ENCODE measurements around the gene THSD7A. TPM values are rescaled to one million over a fixed set of nuclear protein-coding genes. Genes with fewer than 3 reads are reported as not detected.

THSD7A gene
- polyA plus RNA-seq, 1 donor (not counting 4 experiments of a cell fraction or from before 2014, with no cell fraction given): not detected

GRCh38 chr7:11517853-11518252 is 314.1 kb downstream of the THSD7A start:
- DNase-seq (ENCODE audit: low read depth, low spot score) (no peak), FAIRE-seq (no peak)
- Histone ChIP-seq H3K27me3 (ENCODE audit: control insufficient read depth, extremely low read depth, insufficient read depth, low read length) (no peaks in the 10 kb centered on the region), H3K27ac (ENCODE audit: control insufficient read depth, insufficient read depth, low read length) (no peak overlapping the region), H3K9me1 (ENCODE audit: control insufficient read depth, extremely low read depth, insufficient read depth, low read length) (no peaks in the 10 kb centered on the region), H3K79me2 (ENCODE audit: control insufficient read depth, insufficient read depth, low read length) (no peaks in the 10 kb centered on the region), H3K9ac (ENCODE audit: control insufficient read depth, extremely low read depth, insufficient read depth, low read length) (no peak overlapping the region), H3K9me3 (ENCODE audit: control insufficient read depth, low read depth, low read length) (no peaks in the 10 kb centered on the region), H3K4me1 (ENCODE audit: control insufficient read depth, extremely low read depth, insufficient read depth, low read length) (no peaks in the 10 kb centered on the region), H3K36me3 (ENCODE audit: control insufficient read depth in 2 of 2, extremely low read depth in 1 of 2, insufficient read depth in 2 of 2, low read length in 2 of 2) (no peaks in the 10 kb centered on the region), H3K4me3 (ENCODE audit: control insufficient read depth in 2 of 3, extremely low read depth in 1 of 3, insufficient read depth in 2 of 3, low read depth in 1 of 3, low read length in 3 of 3) (no peak overlapping the region), H2AFZ (ENCODE audit: control insufficient read depth, low read length) (no peak overlapping the region), H3K4me2 (ENCODE audit: control insufficient read depth, extremely low read depth, insufficient read depth, low read depth, low read length) (no peak overlapping the region), H4K20me1 (ENCODE audit: control insufficient read depth, extremely low read depth, insufficient read depth, low read length) (no peaks in the 10 kb centered on the region)
- TF ChIP-seq EZH2 (IDR thresholded peaks at IDR 0.05; ENCODE audit: low read length) (no peak), CTCF (optimal IDR thresholded peaks at IDR 0.05 in 1 of 3, IDR thresholded peaks at IDR 0.05 in 1 of 3, conservative IDR thresholded peaks at IDR 0.05 in 1 of 3; ENCODE audit: extremely low read depth in 1 of 3, insufficient read depth in 2 of 3, low read length in 3 of 3) (no peak)
- dilution Hi-C loops (cut with MboI; ENCODE audit: extremely low pct_ligation_motif_present, low sequenced_read_pairs): no loop called here

DNA sequence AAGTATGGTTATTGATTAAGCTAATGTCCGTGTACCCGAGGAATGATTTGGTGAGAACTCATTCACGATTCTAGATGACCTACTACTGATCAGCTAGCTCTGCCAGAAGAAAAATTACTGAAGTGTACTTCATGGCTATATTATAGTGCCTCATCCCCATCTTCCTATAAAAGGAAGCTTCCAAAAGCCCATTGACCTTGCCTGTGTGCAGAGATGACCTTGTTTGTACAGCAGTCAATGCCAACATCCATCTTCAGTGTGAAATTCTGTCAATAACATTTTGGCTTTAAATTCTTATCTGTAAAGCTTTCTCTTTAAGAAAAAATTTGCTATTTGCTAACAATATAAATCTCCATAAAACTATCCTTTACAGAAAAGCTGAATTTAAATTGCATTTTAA is 315.7 kb downstream of the THSD7A start:
- H3K4me2 ChIP-seq (ENCODE audit: control insufficient read depth, extremely low read depth, insufficient read depth, low read depth, low read length): no peak overlapping the region
- TF ChIP-seq EZH2 (IDR thresholded peaks at IDR 0.05; ENCODE audit: low read length): no peak
- no peak for TF ChIP-seq CTCF (optimal IDR thresholded peaks at IDR 0.05 in 1 of 3, IDR thresholded peaks at IDR 0.05 in 1 of 3, conservative IDR thresholded peaks at IDR 0.05 in 1 of 3; ENCODE audit: extremely low read depth in 1 of 3, insufficient read depth in 2 of 3, low read length in 3 of 3)
- no peaks in the 10 kb centered on the region for H3K4me1 ChIP-seq (ENCODE audit: control insufficient read depth, extremely low read depth, insufficient read depth, low read length)
- FAIRE-seq (no peak), DNase-seq (ENCODE audit: low read depth, low spot score) (no peak)
- no peaks in the 10 kb centered on the region for H3K27me3 ChIP-seq (ENCODE audit: control insufficient read depth, extremely low read depth, insufficient read depth, low read length)
- no peak overlapping the region for H3K9ac ChIP-seq (ENCODE audit: control insufficient read depth, extremely low read depth, insufficient read depth, low read length)
- H3K79me2 ChIP-seq (ENCODE audit: control insufficient read depth, insufficient read depth, low read length): no peaks in the 10 kb centered on the region
- no peaks in the 10 kb centered on the region for H4K20me1 ChIP-seq (ENCODE audit: control insufficient read depth, extremely low read depth, insufficient read depth, low read length)
- H3K9me1 ChIP-seq (ENCODE audit: control insufficient read depth, extremely low read depth, insufficient read depth, low read length): no peaks in the 10 kb centered on the region
- H3K27ac ChIP-seq (ENCODE audit: control insufficient read depth, insufficient read depth, low read length): no peak overlapping the region
- no peaks in the 10 kb centered on the region for H3K36me3 ChIP-seq (ENCODE audit: control insufficient read depth in 2 of 2, extremely low read depth in 1 of 2, insufficient read depth in 2 of 2, low read length in 2 of 2)
- no peak overlapping the region for H2AFZ ChIP-seq (ENCODE audit: control insufficient read depth, low read length)
- dilution Hi-C loops (cut with MboI; ENCODE audit: extremely low pct_ligation_motif_present, low sequenced_read_pairs): no loop called here
- no peak overlapping the region for H3K4me3 ChIP-seq (ENCODE audit: control insufficient read depth in 2 of 3, extremely low read depth in 1 of 3, insufficient read depth in 2 of 3, low read depth in 1 of 3, low read length in 3 of 3)
- no peaks in the 10 kb centered on the region for H3K9me3 ChIP-seq (ENCODE audit: control insufficient read depth, low read depth, low read length)

Measured in keratinocyte (primary cell).